Ovary (tissue), 3 donors: Measurements from ENCODE around the gene MRPL2.

Experiments
- CTCF ChIP-seq, 3 donors: fragments of 450-650 bp in 2 of 3; fragments of 200-600 bp in 1 of 3; IDR thresholded peaks; one replicate each; pipeline versions ENCODE4 v1.5.1 to v1.8.0; 2016 to 2022; ENCODE audit warnings: antibody characterized with exemption in 3 of 3, mild to moderate bottlenecking in 1 of 3
- EP300 ChIP-seq: sonication (generic); formaldehyde crosslinking; IDR thresholded peaks from one replicate; pipeline ENCODE4 v1.6.1; 2017; ENCODE audit warnings: antibody characterized with exemption
- POLR2A ChIP-seq: fragments of 450-650 bp; IDR thresholded peaks from one replicate; pipeline ENCODE4 v1.6.1; 2017; ENCODE audit warnings: antibody characterized with exemption, mild to moderate bottlenecking, moderate library complexity
- donor health status: DM: no; HTN: no; CAD: no.

- no peak for TF ChIP-seq POLR2A
- TF ChIP-seq CTCF (IDR thresholded peaks at IDR 0.05) = no peak
- no peak for TF ChIP-seq EP300
Measured at GRCh38 chr6:43055966-43056365, 3.3 kb downstream of the MRPL2 start.
